GM18505 (cell line): ENCODE data around the gene SLCO4C1.

Experiments used
- ATAC-seq: cut with Tn5 transposase; IDR thresholded peaks from one replicate; pipeline ENCODE4 v1.9.1; 2021; ENCODE audit not compliant: unreplicated experiment
- POLR2A ChIP-seq: IDR thresholded peaks from 4 replicates; pipeline ENCODE4 v1.6.1; 2011; ENCODE audit warnings: borderline replicate concordance; ENCODE audit not compliant: insufficient read depth, insufficient read length; ENCODE audit errors: extremely low read depth

SLCO4C1 gene

GRCh38 chr5:102226321-102226720 is 69.8 kb downstream of the SLCO4C1 start:
- no peak for ATAC-seq
- no peak for TF ChIP-seq POLR2A

DNA sequence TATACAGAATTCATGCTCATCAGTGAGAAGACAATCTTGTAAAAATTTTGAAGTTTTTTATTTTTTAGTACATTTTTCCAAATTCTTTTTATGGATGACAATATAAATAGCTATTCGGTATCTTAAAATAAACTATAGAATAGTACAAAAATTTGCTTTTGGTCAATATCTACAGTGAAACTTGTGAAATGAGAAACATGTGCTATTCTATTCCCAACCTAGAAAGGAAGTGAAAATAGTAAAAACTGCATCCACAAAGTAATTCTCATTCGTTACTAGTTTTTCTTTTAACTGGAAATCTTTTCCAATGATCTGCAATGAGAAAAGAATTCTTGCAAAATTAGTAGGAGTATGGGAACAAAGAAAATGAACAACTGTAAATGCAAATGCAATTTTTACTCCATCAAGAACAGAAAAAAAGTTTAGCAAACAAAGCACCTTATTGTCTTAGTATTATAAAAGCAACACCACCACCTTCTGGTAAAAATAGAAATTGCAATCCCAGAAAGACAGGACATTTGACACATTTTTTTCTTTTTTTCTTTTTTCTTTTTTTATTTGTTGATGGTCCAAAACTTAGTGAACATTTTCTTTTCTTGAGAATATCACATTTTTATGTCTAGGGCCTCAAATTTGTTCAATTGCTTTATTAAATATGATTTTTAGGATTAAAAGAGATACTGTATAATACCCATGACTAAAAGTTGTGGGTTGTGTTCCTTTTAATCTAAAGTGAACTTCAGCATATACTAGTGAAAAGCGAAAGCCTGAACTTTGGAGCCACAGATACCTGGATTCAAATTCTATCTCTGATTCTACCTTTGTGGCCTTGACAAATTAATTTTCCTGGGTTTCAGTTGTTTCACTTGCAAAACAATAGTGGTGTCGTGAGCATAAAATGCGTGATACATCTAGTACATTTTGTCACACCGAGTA is 72.3 kb downstream of the SLCO4C1 start:
- peak; percentile 70 for ATAC-seq
- no peak for TF ChIP-seq POLR2A

DNA sequence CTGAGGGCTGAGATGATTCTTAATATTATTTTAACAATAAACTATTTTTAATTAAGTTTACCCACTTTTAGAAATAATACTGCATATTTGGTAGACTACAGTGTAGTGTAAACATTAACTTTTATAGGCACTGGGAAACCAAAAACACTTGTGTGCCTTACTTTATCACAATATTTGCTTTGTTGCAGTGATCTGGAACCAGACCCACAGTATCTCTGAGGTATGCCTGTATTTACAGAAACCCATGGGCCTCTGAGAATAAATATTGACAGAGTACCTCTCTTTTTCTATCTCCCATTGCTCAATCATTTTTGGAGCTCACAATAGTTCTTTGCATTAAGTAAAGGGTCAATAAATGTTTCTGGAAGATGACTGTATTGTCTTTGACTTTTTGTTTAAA is 73.3 kb downstream of the SLCO4C1 start:
- TF ChIP-seq POLR2A: no peak
- ATAC-seq: no peak

DNA sequence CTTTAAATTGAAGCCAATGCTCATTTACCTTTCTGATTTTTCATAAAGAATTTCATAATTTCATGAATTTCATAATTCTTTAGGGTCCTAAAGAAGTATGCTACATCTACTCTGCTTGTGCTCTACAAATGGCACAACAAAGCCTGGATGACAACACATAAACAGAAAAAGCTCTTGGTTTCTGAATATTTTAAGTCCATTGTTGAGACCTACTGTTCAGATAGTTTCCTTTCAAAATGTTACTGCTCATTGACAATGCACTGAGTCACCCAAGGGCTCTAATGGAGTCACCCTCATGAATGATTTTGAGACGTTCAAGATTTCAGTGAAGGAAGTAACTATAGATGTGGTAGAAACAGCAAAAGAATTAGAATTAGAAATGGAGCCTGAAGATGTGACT is 74.1 kb downstream of the SLCO4C1 start:
- TF ChIP-seq POLR2A: no peak
- ATAC-seq: no peak

DNA sequence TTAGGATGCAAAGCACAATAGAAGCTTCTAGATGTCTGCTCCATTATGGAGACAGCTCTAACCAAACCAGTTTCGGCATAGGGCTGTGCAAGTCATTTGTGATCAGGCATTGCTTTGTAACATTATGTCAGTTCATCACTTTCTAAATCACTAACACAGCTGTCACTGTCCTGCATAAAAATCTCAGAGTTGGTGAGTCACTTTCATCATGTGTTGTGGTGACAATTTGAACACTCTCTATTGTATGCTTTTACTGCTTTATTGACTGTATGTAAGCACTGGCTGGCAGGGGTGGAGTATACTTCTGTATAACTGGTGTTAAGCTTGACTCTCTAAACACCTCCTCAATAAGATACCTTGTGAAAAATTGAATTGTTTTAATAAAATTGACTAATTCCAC is 77.9 kb downstream of the SLCO4C1 start:
- TF ChIP-seq POLR2A: no peak
- ATAC-seq: peak; percentile 68

GRCh38 chr5:102216678-102217077 is 79.4 kb downstream of the SLCO4C1 start:
- no peak for ATAC-seq
- TF ChIP-seq POLR2A: no peak

- TF ChIP-seq POLR2A: no peak
- ATAC-seq: peak; percentile 64
Measured at GRCh38 chr5:102211165-102211564, 84.9 kb downstream of the SLCO4C1 start.

DNA sequence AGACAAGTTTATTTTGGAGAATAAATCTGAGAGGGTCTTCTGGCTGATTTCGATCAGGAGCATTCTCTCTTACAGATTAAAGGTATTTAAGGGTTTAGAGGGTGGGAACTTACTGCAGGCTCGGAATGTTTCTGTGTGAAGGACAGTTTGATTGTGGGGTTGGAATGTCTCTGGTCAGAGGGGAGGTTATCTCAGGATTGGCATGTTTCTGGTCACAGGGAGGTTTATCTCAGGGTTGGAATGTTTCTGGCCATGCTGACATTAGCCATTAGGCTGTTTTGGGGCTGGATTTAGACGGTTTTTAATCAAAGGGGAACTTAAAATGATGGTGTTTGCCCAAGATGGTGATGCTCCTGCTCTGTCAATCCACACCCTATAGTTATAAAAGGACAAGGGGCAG is 95.2 kb downstream of the SLCO4C1 start:
- no peak for TF ChIP-seq POLR2A
- no peak for ATAC-seq

GRCh38 chr5:102196481-102196880 is 99.6 kb downstream of the SLCO4C1 start:
- no peak for TF ChIP-seq POLR2A
- ATAC-seq: no peak
